Airway epithelial cell (primary cell): ENCODE measurements around the gene NFKBIB. TPM values are rescaled to one million over a fixed set of nuclear protein-coding genes. Genes with fewer than 3 reads are reported as not detected.

Source experiments
- total RNA-seq: library from RNA; depleted of rRNA; stranded (reverse); fragments of >200 nt; gene quantifications from 2 replicates; pipeline ENCODE4 v1.2.3, GENCODE V29; 2015

Gene NFKBIB
- total RNA-seq, result 27.9 and 28.5 TPM in 2 replicates

GRCh38 chr19:38899447-38900201 is at the start of gene NFKBIB, which contains the start of gene SIRT2:
NFKBIB (plus strand) TSS chr19:38899969; CDS start chr19:38900033, 64 bp downstream.
SIRT2 (minus strand) TSS chr19:38899618; CDS start chr19:38899521, 97 bp downstream.

GRCh38 chr19:38877781-38878574 is 21.8 kb upstream of the NFKBIB start, which contains the start of gene RINL:
RINL (minus strand) TSS chr19:38878275; CDS start chr19:38876742, 1,533 bp downstream.

GRCh38 chr19:38929929-38930775 is 30.4 kb downstream of the NFKBIB start, which contains the start of gene SARS2:
SARS2 (minus strand) TSS chr19:38930763; CDS start chr19:38930736, 27 bp downstream.

GRCh38 chr19:38930776-38931520 is 31.2 kb downstream of the NFKBIB start, which contains the start of gene MRPS12:
MRPS12 (plus strand) TSS chr19:38930944; CDS start chr19:38931295, 351 bp downstream.

Other genes with a start within 250 kb of the NFKBIB start
- gene CAPN12, start 155.5 kb upstream of the NFKBIB start, total RNA-seq, result 7.4 and 8.9 TPM in 2 replicates
- gene LGALS7, start 126.5 kb upstream of the NFKBIB start, total RNA-seq, result 6.5 and 26.0 TPM in 2 replicates
- gene LGALS7B, start 110.8 kb upstream of the NFKBIB start, total RNA-seq, result 222 and 322 TPM in 2 replicates
- gene LGALS4, start 87.0 kb upstream of the NFKBIB start, total RNA-seq, result 0.35 TPM in 1 of 2 replicates, not detected in the other
- 61.8 and 77.0 TPM in 2 replicates for gene ECH1, start 68.2 kb upstream of the NFKBIB start, total RNA-seq
- gene HNRNPL, start 50.0 kb upstream of the NFKBIB start, total RNA-seq, result 252 and 264 TPM in 2 replicates
- 5.8 and 6.6 TPM in 2 replicates for gene RINL, start 21.7 kb upstream of the NFKBIB start, total RNA-seq
- gene SIRT2, start 351 bp upstream of the NFKBIB start, total RNA-seq, result 65.5 and 74.5 TPM in 2 replicates
- gene CCER2, start 12.2 kb downstream of the NFKBIB start, total RNA-seq, result not detected in 2 replicates
- 30.8 and 31.2 TPM in 2 replicates for gene SARS2, start 30.8 kb downstream of the NFKBIB start, total RNA-seq
- 77.9 and 86.5 TPM in 2 replicates for gene MRPS12, start 31.0 kb downstream of the NFKBIB start, total RNA-seq
- gene FBXO17, start 75.8 kb downstream of the NFKBIB start, total RNA-seq, result 16.1 and 19.0 TPM in 2 replicates
- gene FBXO27, start 132.6 kb downstream of the NFKBIB start, total RNA-seq, result 9.2 and 11.9 TPM in 2 replicates
- 1.4 and 1.8 TPM in 2 replicates for gene ACP7, start 184.4 kb downstream of the NFKBIB start, total RNA-seq
- 28.1 and 29.4 TPM in 2 replicates for gene PAK4, start 225.8 kb downstream of the NFKBIB start, total RNA-seq